ENCODE results near the gene SERPINA1.

DNA sequence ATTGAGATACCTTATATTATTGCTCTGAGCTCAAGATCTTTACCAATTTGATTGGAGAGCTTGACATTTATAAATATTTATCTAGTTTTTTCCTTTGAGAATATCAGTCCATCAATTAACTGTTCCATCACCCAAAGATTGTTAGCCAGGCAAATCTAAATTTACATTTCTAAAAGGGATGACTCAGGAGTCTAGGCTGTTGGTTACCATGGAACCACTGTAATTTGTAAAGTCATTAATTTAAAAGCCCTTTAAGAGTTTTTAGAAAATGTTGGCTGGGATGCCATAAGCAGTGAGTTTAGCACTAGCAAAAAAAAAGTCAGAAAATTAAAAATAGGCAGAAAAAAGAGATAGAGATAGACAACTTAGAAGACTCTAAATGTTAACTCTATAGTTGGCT, 19.5 kb upstream of the SERPINA1 start:
- TF ChIP-seq, protein P1, sequence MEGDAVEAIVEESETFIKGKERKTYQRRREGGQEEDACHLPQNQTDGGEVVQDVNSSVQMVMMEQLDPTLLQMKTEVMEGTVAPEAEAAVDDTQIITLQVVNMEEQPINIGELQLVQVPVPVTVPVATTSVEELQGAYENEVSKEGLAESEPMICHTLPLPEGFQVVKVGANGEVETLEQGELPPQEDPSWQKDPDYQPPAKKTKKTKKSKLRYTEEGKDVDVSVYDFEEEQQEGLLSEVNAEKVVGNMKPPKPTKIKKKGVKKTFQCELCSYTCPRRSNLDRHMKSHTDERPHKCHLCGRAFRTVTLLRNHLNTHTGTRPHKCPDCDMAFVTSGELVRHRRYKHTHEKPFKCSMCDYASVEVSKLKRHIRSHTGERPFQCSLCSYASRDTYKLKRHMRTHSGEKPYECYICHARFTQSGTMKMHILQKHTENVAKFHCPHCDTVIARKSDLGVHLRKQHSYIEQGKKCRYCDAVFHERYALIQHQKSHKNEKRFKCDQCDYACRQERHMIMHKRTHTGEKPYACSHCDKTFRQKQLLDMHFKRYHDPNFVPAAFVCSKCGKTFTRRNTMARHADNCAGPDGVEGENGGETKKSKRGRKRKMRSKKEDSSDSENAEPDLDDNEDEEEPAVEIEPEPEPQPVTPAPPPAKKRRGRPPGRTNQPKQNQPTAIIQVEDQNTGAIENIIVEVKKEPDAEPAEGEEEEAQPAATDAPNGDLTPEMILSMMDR (conservative IDR thresholded peaks at IDR 0.05; ENCODE audit: low read depth, low read length), result no peak
- TF ChIP-seq EZH2 (IDR thresholded peaks at IDR 0.05; ENCODE audit: low read length, unreplicated experiment) (no peak), EZH2phosphoT487 (IDR thresholded peaks at IDR 0.05; ENCODE audit: borderline replicate concordance, low read length) (no peak)
